GM19438 (cell line): ENCODE results near the gene ERC2.

Experiments
- ATAC-seq: cut with Tn5 transposase; IDR thresholded peaks from one replicate; pipeline ENCODE4 v1.9.1; 2021; ENCODE audit warnings: low read depth; ENCODE audit not compliant: unreplicated experiment

The ERC2 gene

DNA sequence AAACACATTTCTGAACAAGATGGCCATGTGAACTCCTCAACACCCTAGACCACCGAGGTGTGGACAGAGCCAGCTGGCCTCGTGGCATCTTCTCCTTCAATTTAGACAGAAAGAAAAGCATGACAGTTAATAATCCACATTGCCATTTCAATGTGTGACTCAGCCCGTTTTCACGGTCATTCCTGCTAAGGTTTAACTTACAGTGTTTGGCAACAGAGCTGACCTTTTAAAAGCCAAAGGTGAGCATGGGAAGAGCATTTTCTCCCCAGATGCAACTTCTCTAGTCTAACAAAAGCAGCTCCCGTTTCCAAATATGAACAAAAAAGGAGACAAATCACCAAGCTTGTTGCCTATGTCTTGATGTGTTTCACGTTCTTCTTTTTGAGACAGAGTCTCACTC lies 563.6 kb downstream of the ERC2 start:
- ATAC-seq: no peak

DNA sequence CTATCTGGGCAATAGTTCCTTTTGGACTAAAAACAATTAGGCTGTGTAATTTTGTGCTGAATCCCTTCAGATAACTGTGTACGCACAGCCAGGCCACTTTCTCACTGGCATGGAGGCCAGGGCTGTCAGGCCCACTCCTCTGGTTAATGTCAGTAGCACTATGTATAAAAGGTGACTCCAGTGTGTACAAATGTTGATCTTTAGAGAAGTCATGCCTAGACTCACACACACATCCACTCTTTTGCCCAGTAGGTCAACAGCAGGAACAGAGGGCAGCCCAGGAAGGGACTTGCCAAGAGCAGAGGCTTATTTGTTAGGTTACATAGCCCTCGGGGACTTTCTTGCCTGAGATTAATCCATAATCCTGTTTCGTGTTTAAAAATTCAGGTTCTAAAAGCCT lies 564.6 kb downstream of the ERC2 start:
- no peak for ATAC-seq

- no peak for ATAC-seq
Measured at GRCh38 chr3:55902221-55902900, 565.9 kb downstream of the ERC2 start.

DNA sequence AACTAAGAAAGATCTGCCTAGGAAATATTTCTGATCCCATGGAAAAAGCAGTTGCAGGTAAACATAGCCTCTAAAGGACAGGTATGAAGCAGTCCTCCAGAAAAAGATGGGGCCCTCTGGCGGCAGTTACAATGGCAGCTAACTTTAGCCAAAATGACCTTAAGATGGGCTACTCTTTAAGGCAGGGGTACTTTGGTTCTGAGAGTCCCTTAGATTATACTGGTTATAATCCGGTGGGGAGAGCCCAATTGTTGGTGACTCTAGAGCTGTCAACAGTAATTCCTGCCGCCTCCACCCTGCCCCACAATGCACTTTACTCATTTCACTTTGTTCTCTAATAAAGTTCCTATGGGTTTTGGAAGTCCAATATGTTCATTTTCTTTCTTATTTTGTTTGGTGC lies 568.4 kb downstream of the ERC2 start:
- ATAC-seq: no peak

DNA sequence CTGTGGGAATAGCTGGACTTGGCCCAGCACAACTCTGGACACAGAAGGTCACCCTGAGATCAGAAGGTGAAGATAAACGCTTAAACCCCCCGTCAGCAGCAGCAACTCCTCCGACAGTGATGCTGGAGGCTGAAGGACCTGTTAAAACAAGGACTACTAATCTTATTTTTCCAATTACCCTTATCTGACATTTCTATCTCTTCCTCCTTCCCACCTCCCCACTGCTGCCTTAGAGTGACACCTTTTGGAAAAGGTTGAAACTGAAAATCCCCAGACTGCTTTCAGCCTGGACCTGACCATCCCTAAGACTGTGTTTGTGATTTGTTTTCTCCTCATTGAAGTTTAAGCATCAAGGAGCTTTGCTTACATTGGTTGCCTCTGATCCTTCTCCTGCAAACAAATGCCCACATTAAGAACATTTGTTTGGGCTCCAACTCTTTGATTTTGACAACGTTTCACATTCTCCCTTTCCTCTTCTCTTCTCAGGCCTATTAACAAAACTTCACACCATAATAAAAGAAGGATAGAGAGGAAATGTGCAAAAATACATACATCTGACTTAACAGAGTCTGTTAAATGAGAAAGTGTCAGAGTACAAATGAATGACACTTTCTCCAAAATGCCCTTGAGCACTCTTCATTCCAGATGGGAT lies 570.6 kb downstream of the ERC2 start:
- ATAC-seq: no peak

GRCh38 chr3:55895897-55896566 lies 572.2 kb downstream of the ERC2 start:
- ATAC-seq: no peak

DNA sequence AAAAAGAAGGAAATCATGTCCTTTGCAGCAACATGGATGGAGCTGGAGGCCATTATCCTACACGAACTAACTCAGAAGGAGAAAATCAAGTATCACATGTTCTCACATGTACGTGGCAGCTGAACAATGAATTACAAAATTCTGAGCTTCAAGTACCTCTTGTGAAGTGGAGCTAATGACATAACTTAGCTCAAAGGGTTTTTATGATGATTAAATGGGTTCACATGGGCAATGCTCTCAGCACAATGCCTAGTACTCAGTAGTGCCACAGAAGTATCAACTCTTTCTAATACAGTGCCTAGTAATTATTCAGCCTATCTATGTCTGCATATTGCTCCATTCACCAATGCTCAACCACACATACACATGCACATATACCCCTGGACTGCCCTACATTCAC lies 573.7 kb downstream of the ERC2 start:
- no peak for ATAC-seq

GRCh38 chr3:55893045-55893664 lies 575.1 kb downstream of the ERC2 start:
- ATAC-seq: no peak

DNA sequence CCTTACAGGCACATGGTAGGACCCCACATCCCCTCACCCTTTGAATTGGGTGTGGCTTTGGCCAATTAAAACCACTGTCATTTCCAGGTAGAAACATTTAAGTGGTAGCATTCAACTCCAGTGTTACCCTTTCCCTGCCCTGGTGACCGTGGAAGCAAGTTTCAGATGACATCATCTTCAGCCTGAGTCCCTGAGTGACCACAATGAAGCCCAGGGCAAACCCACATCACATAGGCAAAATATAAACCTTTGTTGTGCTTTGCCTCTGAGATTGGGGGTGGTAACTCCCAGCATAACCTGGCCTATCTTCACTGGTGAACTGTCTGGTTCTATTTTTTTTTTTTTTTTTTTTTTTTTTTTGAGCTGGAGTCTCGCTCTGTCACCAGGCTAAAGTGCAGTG lies 577.2 kb downstream of the ERC2 start:
- ATAC-seq: no peak

DNA sequence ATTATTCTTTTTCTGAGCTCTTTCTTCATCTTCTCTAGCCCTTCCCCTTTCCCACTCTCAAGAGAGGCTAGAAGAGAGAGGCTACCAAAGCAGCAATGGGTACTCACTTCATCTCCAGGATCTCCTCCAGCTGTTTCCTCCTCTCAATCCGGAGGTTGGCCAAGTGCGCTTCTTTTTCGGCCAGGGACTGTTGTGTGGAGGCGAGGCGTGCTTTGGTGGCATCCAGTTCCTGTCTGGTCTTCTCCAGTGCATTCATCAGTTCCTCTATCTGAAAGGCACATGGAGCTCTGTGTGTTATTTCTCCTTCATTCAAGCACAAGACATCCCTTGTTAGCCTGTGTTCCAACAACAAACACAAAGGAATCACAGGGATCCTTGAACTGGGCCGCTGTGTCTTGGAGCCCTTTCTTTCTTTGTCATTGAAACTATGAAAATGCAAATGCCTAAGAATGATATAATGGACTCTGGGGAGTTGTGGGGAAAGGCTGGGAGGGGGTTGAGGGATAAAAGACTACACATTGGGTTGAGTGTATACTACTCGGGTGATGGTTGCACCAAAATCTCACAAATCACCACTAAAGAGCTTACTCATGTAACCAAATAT lies 579.9 kb downstream of the ERC2 start:
- no peak for ATAC-seq

GRCh38 chr3:55885721-55886120 lies 582.5 kb downstream of the ERC2 start:
- ATAC-seq: no peak

GRCh38 chr3:55884491-55885285 lies 583.6 kb downstream of the ERC2 start:
- ATAC-seq: no peak

- ATAC-seq: no peak
Measured at GRCh38 chr3:55884066-55884465, 584.2 kb downstream of the ERC2 start.

GRCh38 chr3:55882006-55882405 lies 586.3 kb downstream of the ERC2 start:
- no peak for ATAC-seq

- ATAC-seq: no peak
Measured at GRCh38 chr3:55880357-55880756, 587.9 kb downstream of the ERC2 start.

DNA sequence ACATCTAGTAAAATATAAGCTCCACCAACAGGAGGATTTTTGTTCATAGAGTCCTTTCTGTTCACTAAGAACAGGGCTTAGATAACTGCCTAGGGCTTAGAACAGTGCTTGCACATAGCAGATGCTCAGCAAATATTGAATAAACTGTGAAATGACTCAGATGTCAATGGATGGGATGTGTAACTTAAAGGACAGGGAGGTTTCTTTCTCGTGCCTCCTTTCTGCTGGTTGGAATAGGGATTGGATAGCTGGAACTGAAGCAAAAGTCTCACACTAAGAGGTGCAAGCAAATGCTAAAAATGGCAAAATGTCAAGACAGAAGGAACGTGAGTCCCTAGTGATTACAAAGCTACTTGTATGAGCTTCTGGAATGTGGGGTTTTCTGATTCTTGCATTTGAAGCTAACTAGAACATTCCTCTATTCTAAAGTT lies 588.4 kb downstream of the ERC2 start:
- ATAC-seq: no peak

DNA sequence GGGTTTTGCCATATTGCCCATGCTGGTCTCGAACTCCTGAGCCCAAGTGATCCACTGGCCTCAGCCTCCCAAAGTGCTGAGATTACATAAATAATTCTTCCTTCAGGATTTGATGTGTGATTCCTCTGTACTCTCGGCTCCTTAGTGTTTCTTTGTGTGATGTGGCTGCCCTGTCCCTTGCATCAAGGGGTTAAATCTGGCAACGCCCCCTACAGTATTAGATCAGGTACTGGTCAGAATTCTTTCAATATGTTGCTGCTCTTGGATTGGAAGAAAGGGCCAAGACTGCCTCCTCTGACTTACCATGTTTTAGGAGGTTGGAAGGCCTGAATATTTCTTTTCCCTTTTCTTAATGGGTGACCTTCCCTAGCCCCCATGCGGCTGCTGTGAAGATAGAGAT lies 590.6 kb downstream of the ERC2 start:
- ATAC-seq: no peak

- ATAC-seq: no peak
Measured at GRCh38 chr3:55876560-55876959, 591.7 kb downstream of the ERC2 start.

GRCh38 chr3:55875113-55875512 lies 593.2 kb downstream of the ERC2 start:
- no peak for ATAC-seq

DNA sequence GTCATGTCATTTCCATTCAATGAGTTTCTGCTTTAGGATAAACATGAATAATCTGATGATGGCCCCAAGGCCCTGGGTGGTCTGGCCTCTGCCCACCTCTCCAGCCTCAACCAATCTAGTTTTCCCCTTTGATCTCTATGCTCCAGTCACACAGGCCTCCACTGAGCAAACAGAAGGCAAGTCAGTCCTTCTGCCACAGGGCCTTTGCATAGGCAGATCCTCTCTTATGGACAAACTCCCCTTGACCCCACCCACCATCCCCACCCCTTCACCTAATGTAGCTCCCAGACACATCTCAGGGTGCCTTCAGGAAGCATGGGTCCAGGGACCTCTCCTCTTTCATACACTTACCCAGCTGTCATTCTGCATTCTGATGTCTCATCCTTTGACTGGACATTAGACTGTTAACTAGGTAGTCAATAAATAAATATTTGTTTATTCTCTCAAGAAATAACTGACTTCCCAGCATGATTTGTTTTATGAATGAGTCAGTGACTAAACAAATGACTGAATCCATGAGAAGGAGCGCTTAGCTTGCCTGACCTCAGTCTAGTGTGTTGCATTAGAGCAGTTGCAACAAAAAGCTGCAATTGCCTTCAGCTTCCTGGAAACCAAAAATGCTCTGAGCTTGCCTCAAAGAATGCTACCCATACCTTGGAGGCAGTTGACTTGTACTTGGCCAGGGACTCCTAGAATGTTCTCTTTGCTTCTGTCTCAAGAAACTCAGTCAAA lies 594.6 kb downstream of the ERC2 start:
- ATAC-seq: no peak
